GM13976 (cell line): ENCODE results near the gene ATP11A.
"Not testable (repeated sequence)": the region's sequence is repeated elsewhere in the genome, so short reads cannot be mapped to it uniquely, and the experiment has no call there.

Experiments
- DNase-seq: peaks from one replicate; pipeline ENCODE4 v3.0.0; 2012; ENCODE audit warnings: low spot score
- CTCF ChIP-seq: IDR thresholded peaks from 2 replicates; pipeline ENCODE4 v1.5.1; 2012; ENCODE audit warnings: borderline replicate concordance, mild to moderate bottlenecking; ENCODE audit not compliant: insufficient read depth; ENCODE audit errors: extremely low read depth, missing control alignments, control extremely low read depth
- in situ Hi-C: fragments of 300-500 bp; cut with MboI; formaldehyde crosslinking; loops from one replicate; pipeline ENCODE4 v1.12.0; 2022; ENCODE audit warnings: low sequenced_read_pairs, mixed read lengths, inconsistent platforms; ENCODE audit not compliant: unreplicated experiment

The ATP11A gene

GRCh38 chr13:112883241-112883945 lies 193.6 kb downstream of the ATP11A start:
- TF ChIP-seq CTCF: no peak
- in situ Hi-C loops: no loop called here
- no peak for DNase-seq

DNA sequence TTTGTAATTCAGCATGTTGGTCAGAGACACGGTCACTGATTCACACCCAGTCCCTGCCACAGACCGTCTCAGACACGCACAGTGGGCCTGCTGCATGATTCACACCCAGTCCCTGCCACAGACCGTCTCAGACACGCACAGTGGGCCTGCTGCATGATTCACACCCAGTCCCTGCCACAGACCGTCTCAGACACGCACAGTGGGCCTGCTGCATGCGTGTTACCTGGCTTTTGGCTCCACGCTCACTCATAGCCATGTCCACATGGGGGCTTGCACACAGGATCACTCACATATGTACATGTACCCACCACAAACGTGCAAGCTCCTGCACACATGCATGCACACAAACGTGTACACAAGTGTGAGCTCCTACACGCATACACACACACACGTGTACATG lies 194.9 kb downstream of the ATP11A start:
- DNase-seq, in situ Hi-C loops: not testable (repeated sequence)

DNA sequence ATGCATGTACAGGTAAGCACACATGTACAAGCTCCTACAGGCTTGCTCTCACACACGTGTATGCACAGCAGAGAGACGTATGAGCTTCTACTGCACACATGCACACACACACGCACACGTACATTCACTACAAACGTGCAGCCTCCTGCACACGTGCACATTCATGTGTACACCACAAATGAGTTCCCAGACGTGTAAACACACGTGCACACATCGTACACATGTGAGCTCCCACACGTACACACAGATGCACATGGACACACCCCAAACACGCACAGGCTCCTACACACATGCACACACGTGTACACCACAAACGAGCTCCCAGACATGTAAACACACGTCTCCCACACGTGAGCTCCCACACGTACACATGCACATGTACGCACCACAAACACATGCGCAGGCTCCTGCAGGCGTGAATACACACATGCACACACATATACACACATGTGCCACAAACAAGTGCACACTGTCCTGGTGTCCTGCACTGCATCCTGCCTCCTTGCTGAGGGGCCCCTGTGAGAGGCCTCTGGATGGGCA lies 195.5 kb downstream of the ATP11A start:
- TF ChIP-seq CTCF: no peak
- no peak for DNase-seq
- in situ Hi-C loops: no loop called here

- TF ChIP-seq CTCF: no peak
- DNase-seq: no peak
- in situ Hi-C loops: no loop called here
Measured at GRCh38 chr13:112885782-112886268, 196.0 kb downstream of the ATP11A start.

- DNase-seq: no peak
- in situ Hi-C loops: no loop called here
- no peak for TF ChIP-seq CTCF
Measured at GRCh38 chr13:112887151-112887550, 197.3 kb downstream of the ATP11A start.

- in situ Hi-C loops: no loop called here
- no peak for DNase-seq
- no peak for TF ChIP-seq CTCF
Measured at GRCh38 chr13:112887557-112887991, 197.7 kb downstream of the ATP11A start.
